Anterior cingulate cortex (tissue), 58 donors: Measurements from ENCODE around the gene NDUFB4.
"Not testable (repeated sequence)": the region's sequence is repeated elsewhere in the genome, so short reads cannot be mapped to it uniquely, and the experiment has no call there.

ENCODE experiments used
- DNase-seq, 58 donors: peaks; one replicate each; lab custom pipeline; 2025; lab: John Stamatoyannopoulos, UW

Gene NDUFB4

DNA sequence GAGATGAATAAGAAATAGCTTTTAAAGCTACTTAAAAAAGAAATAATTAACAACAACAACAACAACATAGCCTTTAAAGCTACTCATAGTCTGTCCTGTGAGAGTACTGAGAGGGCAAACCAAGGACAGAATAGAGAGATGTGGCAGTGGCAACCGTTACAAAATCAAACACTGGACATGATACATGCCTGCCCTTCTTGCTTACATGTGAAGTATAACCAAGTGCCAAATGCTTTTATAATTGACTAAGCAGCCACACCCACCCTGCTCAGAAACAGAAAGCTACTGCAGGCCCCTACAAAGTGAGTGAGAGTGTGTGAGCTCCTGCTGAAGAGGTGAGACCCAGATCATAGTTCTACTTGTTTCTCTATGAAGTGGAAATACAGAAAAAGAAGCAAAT lies 38.4 kb downstream of the NDUFB4 start:
- no peak for DNase-seq

DNA sequence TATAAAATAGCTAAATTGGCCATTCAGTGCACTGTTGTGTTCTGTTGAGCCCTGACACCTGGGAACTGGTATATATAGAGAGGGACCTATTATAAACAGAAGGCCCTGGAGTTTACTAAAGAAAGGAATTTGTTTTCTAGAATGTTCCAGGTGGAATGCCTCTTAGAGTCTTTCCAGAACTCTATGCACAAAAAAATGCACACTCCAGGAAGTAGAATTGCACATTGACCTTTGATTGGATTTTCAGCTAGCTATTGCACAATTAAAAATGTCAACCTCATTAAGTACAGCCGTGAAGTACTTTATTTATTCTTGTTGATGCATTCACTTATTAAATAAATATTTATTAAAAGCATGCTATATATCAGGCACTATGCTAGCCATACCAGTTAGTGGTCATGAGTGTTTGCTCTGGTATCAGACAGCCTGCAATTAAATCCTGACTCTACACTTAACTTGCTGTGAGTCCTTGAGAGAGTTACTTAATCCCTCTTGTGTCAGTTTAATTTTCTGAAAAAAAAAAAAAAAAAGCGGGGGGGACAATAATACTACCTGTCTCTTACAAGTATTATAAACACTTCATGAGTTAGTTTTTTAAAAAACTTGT lies 40.8 kb downstream of the NDUFB4 start:
- DNase-seq, result no peak

DNA sequence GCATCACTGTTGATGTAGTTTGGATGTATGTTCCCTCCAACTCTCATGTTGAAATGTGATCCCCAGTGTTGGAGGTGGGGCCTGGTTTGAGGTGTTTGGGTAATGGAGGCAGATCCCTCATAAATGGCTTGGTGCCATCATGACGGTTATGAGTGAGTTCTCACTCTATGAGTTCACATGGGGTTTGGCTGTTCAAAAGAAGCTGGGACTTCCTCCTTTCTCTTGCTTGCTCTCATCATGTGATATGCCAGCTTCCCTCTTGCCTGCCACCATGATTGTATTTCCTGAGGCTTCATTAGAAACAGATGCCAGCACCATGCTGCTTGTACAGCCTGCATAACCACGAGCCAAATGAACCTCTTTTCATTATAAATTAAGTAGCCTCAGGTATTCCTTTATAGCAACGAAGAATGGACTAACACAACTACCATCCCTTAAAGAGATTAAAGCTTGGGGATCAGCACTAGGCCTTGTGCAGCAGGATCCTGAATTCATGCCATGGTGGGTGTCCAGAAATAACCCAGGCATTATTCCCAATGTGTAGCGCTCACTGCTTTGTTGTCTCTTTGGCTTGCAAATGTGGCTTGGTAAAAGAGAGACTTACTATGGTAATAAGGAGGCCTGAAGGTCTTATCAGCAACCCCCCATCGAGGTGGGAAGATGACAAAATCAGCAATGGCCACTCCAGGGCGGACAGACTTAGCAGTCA lies 41.9 kb downstream of the NDUFB4 start:
- no peak for DNase-seq

DNA sequence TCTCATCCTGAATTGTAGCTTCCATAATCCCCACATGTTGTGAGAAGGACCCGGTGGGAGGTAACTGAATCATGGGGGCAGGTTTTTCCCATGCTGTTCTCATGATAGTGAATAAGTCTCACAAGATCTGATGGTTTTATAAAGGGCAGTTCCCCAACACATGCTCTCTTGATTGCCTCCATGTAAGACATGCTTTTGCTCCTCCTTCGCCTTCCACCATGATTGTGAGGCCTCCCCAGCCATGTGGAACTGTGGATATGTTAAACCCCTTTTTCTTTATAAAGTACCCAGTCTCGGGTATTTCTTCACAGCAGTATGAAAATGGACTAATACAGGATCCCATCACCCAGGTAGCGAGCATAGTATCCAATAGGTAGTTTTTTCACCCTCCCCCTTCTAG lies 42.7 kb downstream of the NDUFB4 start:
- DNase-seq, result not testable (repeated sequence)

DNA sequence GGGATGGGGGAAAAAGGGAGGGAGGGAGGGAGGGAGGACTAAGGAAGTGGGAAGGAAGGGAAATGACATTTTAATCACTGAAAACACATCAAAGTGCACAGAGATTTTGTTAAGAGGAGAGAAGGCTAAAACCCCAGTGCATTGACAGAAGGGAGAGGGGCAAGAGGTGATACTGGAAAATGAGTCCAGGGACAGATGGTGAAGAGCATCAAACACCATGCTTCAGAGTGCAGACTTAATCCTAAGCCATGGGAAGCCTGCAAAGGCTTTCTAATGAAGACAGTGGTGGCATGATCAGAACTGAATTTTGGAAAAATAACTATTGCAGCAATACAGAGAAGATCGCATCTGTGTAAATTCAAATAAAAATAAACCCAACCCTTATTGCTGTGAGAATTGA lies 44.1 kb downstream of the NDUFB4 start:
- DNase-seq, result no peak

DNA sequence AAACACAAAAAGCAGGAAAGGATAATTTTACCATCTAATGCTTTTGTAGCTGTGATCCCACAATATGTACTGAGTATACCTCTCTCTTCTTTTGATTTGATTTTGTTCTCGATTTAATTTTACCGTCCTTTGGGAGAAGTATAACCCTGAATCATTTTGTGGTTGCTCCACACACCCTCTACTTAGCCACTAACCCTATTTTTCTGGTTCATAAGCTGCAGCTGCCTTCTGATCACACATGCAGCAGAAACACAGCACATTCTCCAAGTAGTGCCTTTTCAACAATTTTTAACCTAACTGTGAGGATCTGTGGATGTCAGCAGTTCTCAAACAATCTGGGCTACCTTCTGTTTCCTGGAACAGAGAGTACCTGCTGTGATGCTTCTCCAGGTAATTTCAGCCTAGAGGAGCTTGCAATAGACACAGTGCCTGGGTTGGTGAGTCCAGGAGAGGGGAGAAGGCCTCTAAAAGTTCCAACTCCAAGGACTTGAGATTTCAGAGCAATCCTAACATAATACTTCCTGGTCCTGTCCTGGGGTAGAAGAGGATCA lies 45.6 kb downstream of the NDUFB4 start:
- no peak for DNase-seq

DNA sequence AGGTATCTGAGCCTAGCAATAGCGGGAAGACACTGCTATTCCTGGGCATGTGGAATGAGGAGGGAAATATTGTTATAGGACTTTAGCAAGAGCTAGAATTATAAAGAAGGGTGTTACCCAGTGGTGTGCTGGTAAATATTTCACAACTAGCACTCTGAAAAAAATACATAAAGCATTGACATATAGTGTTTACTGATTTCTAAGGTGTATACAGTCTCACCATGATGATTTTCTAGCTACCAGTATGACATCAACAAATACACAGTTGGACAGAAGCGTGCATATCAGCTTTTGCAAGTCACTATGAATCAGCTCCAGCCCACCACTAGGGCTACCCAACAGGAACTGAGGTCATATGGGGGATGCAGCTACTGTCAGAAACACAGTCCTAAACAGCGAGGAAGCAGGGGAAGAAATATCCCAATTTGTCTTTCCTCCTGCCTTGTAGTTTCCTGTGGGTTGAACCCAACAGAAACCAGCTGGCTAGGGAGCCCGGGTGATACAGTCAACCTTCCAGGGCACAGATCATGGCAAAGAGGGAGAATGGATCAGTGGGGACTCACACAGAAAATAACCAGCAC lies 46.3 kb downstream of the NDUFB4 start:
- DNase-seq, result no peak

DNA sequence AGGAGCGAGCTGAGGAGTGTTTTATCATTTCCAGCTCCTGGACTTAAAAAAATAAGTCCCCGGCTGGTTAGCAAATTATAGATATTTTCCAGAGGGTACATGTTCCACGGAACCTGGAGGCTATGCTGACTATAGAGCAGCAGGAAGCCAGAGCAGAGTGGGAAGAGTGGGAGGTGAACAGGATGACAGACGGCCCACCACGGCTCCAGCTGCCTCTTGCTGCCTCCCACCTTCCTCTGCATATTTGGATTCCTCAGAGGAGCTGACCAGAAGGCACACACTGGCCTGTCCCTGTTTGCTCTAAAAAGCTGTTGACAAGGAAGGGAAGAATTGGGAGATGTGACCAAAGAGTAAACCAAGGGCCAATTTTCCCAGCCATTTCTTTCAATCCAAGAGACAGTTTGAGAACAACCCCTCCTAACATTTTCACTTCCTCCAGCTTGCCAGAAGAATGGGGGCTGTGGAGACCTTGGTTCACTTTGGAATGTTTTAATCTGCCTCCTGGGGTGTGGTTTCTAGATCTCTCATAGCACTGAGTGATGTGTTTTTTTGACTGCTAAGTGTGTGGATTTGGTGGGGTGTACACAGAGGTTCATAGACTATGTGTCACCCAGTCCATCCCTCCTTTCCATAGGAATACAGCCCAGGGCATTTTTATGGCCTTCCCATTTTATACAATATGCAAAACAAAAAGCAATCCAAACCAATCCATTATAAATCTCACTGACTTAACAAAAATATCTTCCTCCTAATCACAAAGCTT lies 49.1 kb downstream of the NDUFB4 start:
- peak in 32 of 58 donors; percentile 1 to 80 (median 28) for DNase-seq

DNA sequence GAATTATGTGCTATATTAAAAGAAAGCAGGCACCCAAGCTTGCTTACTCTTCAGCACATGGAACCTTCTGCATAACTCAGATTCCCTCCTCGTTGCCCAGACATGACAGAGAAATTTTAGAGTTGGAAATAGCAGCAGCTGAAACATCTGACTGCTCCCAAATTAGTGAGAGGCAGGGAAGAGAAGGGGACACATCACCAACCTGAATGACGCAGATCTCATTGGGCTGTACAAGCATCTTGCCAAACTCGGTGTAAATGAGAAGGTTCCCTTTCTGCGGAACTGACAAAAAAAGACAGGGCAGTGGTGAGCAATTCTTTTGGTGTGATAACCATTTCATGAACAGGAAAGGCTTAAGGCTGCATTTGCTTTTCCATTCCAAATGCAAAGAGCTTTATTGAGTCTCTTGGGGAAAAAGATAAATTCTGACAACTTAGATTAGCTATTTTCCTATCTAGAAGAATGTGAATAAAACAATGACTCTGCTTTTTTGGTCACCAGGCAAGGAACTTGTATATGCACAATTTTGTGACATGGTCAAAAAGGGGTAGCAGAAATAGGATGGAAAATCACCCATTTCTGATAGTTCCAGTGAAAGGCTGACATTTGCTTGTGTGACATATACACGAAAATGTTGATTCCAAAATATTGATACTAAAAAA lies 50.8 kb downstream of the NDUFB4 start:
- peak in 28 of 58 donors; percentile 4 to 76 (median 23) for DNase-seq

DNA sequence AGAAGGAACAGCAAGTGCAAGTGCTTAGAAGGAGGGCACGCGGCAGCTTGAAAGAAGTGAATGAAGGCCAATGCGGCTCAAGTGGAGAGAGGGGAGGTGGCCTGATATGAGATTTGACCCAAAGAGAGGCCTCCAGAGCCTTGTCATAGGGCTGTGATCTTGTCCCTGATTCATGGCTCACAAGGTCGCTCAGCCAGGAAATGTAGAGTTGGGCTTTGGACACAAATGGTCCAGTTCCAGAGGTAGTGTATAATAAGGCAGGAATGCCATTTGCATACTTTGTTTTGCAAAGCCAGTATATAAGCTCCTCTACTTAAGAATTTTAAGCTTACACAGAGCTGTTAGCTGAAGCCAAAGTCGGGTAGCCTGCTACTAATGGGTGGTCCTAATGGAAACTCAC lies 52.2 kb downstream of the NDUFB4 start:
- DNase-seq, result no peak

DNA sequence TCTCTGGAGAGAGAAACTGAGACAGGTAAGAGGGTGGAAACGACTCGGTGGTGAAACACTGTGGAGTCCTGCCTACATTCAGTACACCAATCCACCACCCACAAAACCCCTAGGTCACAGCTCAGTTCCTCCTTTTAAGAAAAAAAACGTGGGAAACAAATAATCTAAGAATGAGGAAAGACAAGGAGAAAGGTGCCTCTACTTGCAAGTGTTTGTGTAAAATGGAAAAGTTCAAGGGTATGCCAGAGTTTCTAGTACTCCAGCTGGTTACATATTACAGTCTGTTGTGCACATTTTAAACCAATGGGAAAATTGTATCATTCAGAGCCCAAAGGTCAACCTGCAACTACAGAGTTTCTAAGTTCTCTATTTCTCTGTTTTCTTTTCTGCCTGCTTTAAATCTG lies 53.7 kb downstream of the NDUFB4 start:
- no peak for DNase-seq

DNA sequence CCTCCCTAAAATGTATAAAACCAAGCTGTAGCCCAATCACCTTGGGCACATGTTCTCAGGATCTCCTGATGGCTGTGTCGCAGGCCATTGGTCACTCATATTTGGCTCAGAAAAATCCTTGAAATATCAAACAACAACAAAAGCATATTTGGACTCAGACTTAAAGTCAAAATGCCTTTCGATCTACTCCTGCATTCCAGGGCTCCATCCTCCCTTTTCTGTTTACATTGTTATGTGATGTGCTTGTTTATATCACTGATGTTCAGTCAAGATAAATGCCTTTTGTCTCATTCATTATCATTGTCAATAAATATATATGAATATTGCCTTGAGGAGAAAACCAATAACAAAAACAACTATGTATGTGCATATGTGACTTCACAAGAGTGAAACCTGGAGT lies 54.2 kb downstream of the NDUFB4 start:
- DNase-seq, result no peak
